Right hindlimb (tissue), 1 donor: ENCODE results near the gene KRTAP9-8.
"Not testable (repeated sequence)": the region's sequence is repeated elsewhere in the genome, so short reads cannot be mapped to it uniquely, and the experiment has no call there.

Experiments used
- DNase-seq: peaks from one replicate; pipeline ENCODE4 v3.0.0-alpha.2; 2018

Gene KRTAP9-8

GRCh38 chr17:41237949-41238437 lies at the start of gene KRTAP9-8:
Gene KRTAP9-8 (plus strand): TSS chr17:41237999. CDS start chr17:41238052, 53 bp downstream.
- DNase-seq: not testable (repeated sequence)

GRCh38 chr17:41189837-41190318 lies 47.9 kb upstream of the KRTAP9-8 start, which contains the start of gene KRTAP9-1:
Gene KRTAP9-1 (plus strand): TSS chr17:41189887. CDS start chr17:41189887, 0 bp downstream.
- DNase-seq: not testable (repeated sequence)

GRCh38 chr17:41190328-41190727 lies 47.5 kb upstream of the KRTAP9-8 start:
- DNase-seq: no peak

- DNase-seq: no peak
Measured at GRCh38 chr17:41196068-41196467, 41.7 kb upstream of the KRTAP9-8 start.

GRCh38 chr17:41199421-41200078 lies 38.2 kb upstream of the KRTAP9-8 start:
- DNase-seq: no peak

GRCh38 chr17:41211845-41212466 lies 25.8 kb upstream of the KRTAP9-8 start:
- peak; percentile 30 for DNase-seq

GRCh38 chr17:41212524-41213169 lies 25.2 kb upstream of the KRTAP9-8 start:
- DNase-seq: peak; percentile 33

- no peak for DNase-seq
Measured at GRCh38 chr17:41215681-41216080, 22.1 kb upstream of the KRTAP9-8 start.

GRCh38 chr17:41223821-41224220 lies 14.0 kb upstream of the KRTAP9-8 start:
- no peak for DNase-seq

- DNase-seq: no peak
Measured at GRCh38 chr17:41226051-41226450, 11.7 kb upstream of the KRTAP9-8 start.

- DNase-seq: not testable (repeated sequence)
Measured at GRCh38 chr17:41226598-41227095, 11.2 kb upstream of the KRTAP9-8 start, which contains the start of gene KRTAP9-2. Gene KRTAP9-2 (plus strand): TSS chr17:41226648. CDS start chr17:41226655, 7 bp downstream.

- DNase-seq: no peak
Measured at GRCh38 chr17:41230094-41230493, 7.7 kb upstream of the KRTAP9-8 start.

- no peak for DNase-seq
Measured at GRCh38 chr17:41231731-41232130, 6.1 kb upstream of the KRTAP9-8 start.

- not testable (repeated sequence) for DNase-seq
Measured at GRCh38 chr17:41232399-41233105, 5.2 kb upstream of the KRTAP9-8 start, which contains the start of gene KRTAP9-3. Gene KRTAP9-3 (plus strand): TSS chr17:41232449. CDS start chr17:41232502, 53 bp downstream.

- not testable (repeated sequence) for DNase-seq
Measured at GRCh38 chr17:41237116-41237515, 683 bp upstream of the KRTAP9-8 start.

- not testable (repeated sequence) for DNase-seq
Measured at GRCh38 chr17:41246995-41247787, 9.4 kb downstream of the KRTAP9-8 start.

- DNase-seq: not testable (repeated sequence)
Measured at GRCh38 chr17:41249637-41250240, 11.9 kb downstream of the KRTAP9-8 start, which contains the start of gene KRTAP9-4. Gene KRTAP9-4 (plus strand): TSS chr17:41249687. CDS start chr17:41249721, 34 bp downstream.

GRCh38 chr17:41251261-41251660 lies 13.5 kb downstream of the KRTAP9-8 start:
- no peak for DNase-seq

GRCh38 chr17:41254861-41255260 lies 17.1 kb downstream of the KRTAP9-8 start:
- no peak for DNase-seq

GRCh38 chr17:41255381-41256290 lies 17.8 kb downstream of the KRTAP9-8 start, which contains the start of gene KRTAP9-9:
Gene KRTAP9-9 (plus strand): TSS chr17:41255384.
- not testable (repeated sequence) for DNase-seq
